IPS-15b (cell line): ENCODE measurements around the gene KIF12.

Experiments
- H3K27me3 ChIP-seq: one replicate; pipeline ENCODE4 v1.6.1; 2013; ENCODE audit warnings: low read length; ENCODE audit not compliant: control insufficient read depth, insufficient read depth
- H3K36me3 ChIP-seq: one replicate; pipeline ENCODE4 v1.6.1; 2013; ENCODE audit warnings: low read length; ENCODE audit not compliant: control insufficient read depth, insufficient read depth
- H3K4me1 ChIP-seq: one replicate; pipeline ENCODE4 v1.6.1; 2013; ENCODE audit warnings: mild to moderate bottlenecking, low read length; ENCODE audit not compliant: control insufficient read depth, insufficient read depth
- H3K4me3 ChIP-seq: one replicate; pipeline ENCODE4 v1.5.1; 2013; ENCODE audit warnings: low read depth, low read length
- H3K9ac ChIP-seq: one replicate; pipeline ENCODE4 v1.6.1; 2013; ENCODE audit warnings: low read depth, mild to moderate bottlenecking, low read length
- H3K9me3 ChIP-seq: one replicate; pipeline ENCODE4 v1.6.1; 2013; ENCODE audit warnings: mild to moderate bottlenecking, low read length; ENCODE audit not compliant: control insufficient read depth, insufficient read depth

KIF12 gene

DNA sequence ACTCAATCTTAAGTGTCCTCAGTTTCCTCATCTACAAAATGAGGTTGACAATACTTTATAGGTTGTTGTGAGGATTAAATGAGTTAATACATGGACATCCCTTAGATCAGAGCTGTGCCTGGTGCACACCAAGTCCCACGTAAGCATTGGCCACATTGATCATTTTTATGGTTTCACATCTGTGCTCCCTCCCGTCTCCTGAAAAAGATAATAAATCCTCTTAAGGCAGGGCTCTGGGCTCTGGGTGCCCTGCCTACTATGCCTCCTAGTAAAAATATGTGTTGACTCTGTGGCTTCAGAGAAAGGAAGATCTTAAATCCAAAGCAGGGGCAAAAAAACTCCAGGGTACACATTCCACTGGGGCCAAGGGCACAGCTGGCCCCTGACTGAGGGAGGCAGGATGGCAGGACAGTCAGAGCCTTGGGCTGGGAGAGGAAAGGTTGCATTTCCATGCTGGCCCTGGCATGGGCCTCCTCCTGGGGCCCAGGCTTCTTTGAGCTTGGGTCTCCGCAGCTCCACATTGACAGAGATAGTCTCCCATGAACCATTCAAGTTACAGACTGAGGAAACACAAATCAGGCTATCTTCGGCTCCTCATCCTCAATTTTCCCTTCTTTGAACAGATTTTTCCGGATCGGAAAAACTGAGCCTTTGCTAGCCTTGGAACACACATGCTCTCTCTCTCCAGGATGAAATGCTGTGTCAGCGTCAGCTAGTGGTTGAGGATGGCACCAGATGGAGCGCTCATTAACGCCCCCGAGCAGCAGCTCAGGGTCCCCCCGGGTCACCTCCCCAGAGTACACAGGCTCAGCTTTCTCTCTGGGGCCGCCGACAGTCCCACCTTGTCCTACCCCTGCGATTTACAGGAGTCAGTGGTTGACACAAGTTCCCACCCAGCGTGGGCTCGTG is 22.4 kb upstream of the KIF12 start:
- H3K9ac ChIP-seq: no peak overlapping the region
- H3K27me3 ChIP-seq: no peaks in the 10 kb centered on the region
- no peaks in the 10 kb centered on the region for H3K4me1 ChIP-seq

DNA sequence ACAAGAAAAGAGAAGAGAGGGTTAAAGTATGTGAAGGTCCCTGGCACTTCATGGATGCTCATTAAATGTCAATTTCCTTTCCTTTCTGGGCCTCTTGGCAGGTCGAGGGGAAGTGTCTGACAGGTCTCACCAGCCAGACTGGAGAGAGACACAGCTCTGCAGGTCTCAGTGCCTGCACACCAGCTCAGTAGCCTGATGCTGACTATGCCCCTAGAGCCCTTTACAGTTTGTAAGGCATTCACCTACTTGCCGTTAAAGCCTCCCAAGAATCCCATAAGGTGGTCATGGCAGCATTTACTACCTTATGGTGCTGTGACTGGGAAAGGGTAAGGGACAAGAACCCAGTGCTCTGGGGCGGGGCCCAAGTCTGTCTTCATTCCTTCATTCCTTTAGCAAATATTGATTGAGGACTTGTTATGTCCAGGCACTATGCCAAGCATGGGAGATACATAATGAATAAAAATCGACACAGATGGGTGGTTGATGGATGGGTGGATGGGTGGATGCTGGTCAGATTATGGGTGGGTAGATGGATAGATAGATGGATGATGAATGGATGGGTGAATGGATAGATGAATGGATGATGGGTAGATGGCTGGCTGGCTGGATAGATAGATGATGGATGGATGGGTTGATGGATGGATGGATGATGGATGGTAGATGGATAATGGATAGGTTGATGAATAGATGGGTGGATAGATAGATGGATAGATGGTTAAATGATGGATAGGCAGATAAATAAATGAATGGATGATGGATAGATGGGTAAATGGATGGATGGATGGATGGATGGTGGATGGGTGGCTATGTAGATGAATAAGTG is 21.3 kb upstream of the KIF12 start:
- Histone ChIP-seq H3K36me3 (no peaks in the 10 kb centered on the region), H3K4me1 (no peaks in the 10 kb centered on the region), H3K9ac (no peak overlapping the region), H3K4me3 (no peak overlapping the region), H3K27me3 (no peaks in the 10 kb centered on the region), H3K9me3 (no peaks in the 10 kb centered on the region)

More for the DNA sequence above, 22.4 kb upstream of the KIF12 start:
- Histone ChIP-seq H3K4me3 (no peak overlapping the region), H3K36me3 (no peaks in the 10 kb centered on the region), H3K9me3 (no peaks in the 10 kb centered on the region)

GRCh38 chr9:114119242-114120191 is 20.4 kb upstream of the KIF12 start:
- Histone ChIP-seq H3K36me3 (no peaks in the 10 kb centered on the region), H3K27me3 (no peaks in the 10 kb centered on the region), H3K9me3 (no peaks in the 10 kb centered on the region), H3K9ac (no peak overlapping the region), H3K4me1 (no peaks in the 10 kb centered on the region), H3K4me3 (no peak overlapping the region)

DNA sequence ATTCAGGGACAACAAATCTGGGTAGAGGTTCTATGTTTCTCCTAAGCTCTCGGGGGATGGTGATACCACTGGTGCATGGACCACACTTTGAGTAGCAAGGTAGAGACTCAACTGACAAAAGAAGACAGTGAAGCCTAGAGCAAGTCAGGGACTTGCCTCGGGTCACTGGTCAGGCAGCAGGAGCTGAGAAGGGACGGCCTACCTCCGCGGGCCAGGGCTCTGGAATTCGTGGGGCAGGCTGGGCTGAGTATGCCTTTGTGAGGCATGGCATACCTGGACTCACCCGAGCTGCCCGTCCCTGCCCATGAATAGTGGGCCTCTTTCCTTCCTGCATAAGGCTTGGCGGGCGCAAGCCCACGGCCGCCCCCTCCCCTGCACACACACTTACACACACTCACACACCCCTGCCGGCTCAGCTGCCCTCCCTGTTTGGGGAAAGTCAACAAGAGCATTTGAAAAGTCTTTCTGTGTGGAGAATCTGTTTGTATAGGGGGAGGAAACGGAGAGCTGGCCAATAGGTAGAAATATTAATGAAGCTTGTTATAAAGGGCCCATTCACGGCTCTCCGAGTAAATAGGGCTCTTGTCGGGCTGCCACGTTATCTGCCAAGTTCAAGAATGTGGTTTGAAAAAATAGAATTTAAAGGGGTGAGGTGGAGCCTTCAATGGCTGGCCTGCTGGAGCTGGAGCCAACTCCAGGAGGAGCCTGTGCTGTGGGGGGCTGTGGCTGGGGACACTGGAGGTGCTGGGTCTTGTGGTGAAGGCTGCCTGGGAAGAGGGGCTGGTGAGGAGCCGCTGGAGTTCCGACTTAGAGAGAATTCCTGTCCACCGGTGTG is 19.1 kb upstream of the KIF12 start:
- Histone ChIP-seq H3K4me1 (no peaks in the 10 kb centered on the region), H3K9ac (no peak overlapping the region), H3K9me3 (no peaks in the 10 kb centered on the region), H3K4me3 (no peak overlapping the region), H3K36me3 (no peaks in the 10 kb centered on the region), H3K27me3 (peaks cover 5% of the 10 kb centered on the region)

GRCh38 chr9:114117614-114117995 is 18.5 kb upstream of the KIF12 start:
- Histone ChIP-seq H3K4me3 (no peak overlapping the region), H3K36me3 (no peaks in the 10 kb centered on the region), H3K9ac (no peak overlapping the region), H3K27me3 (peaks cover 5% of the 10 kb centered on the region), H3K9me3 (no peaks in the 10 kb centered on the region), H3K4me1 (no peaks in the 10 kb centered on the region)

GRCh38 chr9:114116126-114116747 is 17.1 kb upstream of the KIF12 start:
- H3K9me3 ChIP-seq: no peaks in the 10 kb centered on the region
- H3K9ac ChIP-seq: no peak overlapping the region
- H3K27me3 ChIP-seq: peaks cover 5% of the 10 kb centered on the region
- H3K36me3 ChIP-seq: no peaks in the 10 kb centered on the region
- H3K4me1 ChIP-seq: no peaks in the 10 kb centered on the region
- no peak overlapping the region for H3K4me3 ChIP-seq

GRCh38 chr9:114115654-114116125 is 16.6 kb upstream of the KIF12 start:
- Histone ChIP-seq H3K9me3 (no peaks in the 10 kb centered on the region), H3K9ac (no peak overlapping the region), H3K36me3 (no peaks in the 10 kb centered on the region), H3K4me3 (no peak overlapping the region), H3K4me1 (no peaks in the 10 kb centered on the region), H3K27me3 (peaks cover 5% of the 10 kb centered on the region)

DNA sequence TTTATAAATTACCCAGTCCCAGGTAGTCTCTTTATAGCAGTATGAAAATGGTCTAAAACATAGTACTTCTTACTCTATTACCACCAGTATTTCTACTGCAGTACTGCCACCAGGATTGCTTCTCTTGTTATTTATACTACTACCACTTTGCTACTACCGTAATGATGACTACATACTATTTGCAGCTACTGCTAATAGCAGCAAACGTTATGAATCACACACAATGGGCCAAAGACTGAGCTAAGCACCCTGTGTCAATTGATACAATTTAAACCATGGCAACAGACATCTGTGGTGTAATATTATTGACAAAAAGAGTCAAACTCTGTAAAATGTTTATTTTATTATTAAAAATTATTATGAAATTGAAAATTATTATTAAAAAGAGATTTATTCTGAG is 15.3 kb upstream of the KIF12 start:
- H3K9ac ChIP-seq: no peak overlapping the region
- H3K27me3 ChIP-seq: peaks cover 6% of the 10 kb centered on the region
- no peaks in the 10 kb centered on the region for H3K4me1 ChIP-seq
- no peaks in the 10 kb centered on the region for H3K36me3 ChIP-seq
- H3K4me3 ChIP-seq: no peak overlapping the region
- no peaks in the 10 kb centered on the region for H3K9me3 ChIP-seq

DNA sequence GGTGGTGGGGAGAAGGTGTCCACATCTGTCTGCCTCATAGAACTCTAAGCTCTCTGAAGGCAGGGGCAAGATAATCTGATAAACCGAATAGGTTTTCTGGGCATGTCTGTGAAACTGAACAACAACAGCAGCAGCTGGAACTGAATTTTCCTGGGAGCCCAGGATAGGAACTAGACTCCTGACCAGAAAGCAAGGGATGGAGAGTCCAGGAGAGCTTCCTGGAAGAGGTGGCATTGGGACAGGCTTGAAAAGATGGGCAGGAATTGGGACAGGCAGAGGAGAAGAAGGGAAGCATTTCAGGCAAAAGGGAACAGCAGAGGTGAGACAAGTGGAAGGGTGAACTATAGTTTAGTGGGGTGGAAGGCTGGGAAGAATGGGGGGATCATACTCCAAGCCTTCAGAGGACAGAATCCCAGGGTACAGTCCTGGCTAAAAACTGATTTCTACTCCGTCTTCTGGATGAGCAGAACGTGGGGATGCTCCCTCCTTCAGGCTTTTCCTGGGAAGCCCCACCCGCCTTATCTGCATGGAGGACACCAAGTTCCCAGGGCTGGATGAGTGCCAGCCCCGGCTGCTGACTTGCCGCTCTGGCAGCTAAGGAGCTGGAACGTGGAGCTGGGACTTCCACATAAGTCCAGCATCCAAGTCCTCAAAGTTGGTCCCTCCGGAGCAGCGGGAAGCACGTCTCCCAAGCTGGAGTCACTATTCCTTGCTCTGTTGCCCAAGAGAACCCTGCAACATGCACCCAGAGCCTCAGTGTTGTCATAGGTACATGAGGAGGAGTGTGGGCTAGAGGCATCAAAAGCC is 13.9 kb upstream of the KIF12 start:
- Histone ChIP-seq H3K36me3 (no peaks in the 10 kb centered on the region), H3K9me3 (no peaks in the 10 kb centered on the region), H3K4me1 (peaks cover 4% of the 10 kb centered on the region)

GRCh38 chr9:114112325-114112724 is 13.2 kb upstream of the KIF12 start:
- Histone ChIP-seq H3K4me3 (no peak overlapping the region), H3K36me3 (no peaks in the 10 kb centered on the region), H3K4me1 (peaks cover 4% of the 10 kb centered on the region), H3K27me3 (peaks cover 18% of the 10 kb centered on the region), H3K9me3 (no peaks in the 10 kb centered on the region), H3K9ac (no peak overlapping the region)

More for the DNA sequence above, 13.9 kb upstream of the KIF12 start:
- Histone ChIP-seq H3K27me3 (peaks cover 14% of the 10 kb centered on the region), H3K9ac (no peak overlapping the region), H3K4me3 (no peak overlapping the region)
